Measurements from ENCODE around the gene SLC38A3. TPM values are rescaled to one million over a fixed set of nuclear protein-coding genes. Genes with fewer than 3 reads are reported as not detected.

The SLC38A3 gene
- total and polyA plus RNA-seq, 2 experiments from 2014 or later = 24.7 to 56.6 TPM

DNA sequence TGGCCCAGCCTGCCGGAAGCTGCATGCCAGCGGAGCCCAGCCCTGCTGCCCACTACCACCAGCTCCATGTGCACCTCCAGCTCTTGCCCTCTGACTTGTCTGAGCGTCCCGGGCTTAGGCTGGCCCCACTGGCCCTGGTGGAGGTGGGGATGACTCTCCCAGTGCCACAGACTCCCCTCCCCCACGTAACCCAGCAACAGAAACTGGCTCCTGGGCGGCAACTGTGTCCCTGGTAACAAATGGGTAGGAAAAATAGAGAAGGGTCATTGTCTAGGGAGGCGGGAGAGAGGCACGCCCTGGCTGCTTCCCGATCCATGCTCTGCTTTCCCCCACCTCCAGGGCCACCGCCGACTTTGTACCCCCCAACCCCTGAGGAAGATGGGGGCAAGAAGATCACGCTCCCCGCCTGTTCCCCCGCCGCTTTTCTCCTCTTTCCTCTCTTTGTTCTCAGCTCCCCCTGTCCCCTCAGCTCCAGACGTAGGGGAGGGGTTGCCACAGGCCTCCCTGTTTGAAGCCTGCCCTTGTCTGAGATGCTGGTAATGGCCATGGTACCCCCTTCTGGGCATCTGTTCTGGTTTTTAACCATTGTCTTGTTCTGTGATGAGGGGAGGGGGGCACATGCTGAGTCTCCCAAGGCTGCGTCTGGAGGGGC, 53.1 kb downstream of the SLC38A3 start:
- Histone ChIP-seq H3K27ac (no peak overlapping the region), H3K9me3 (ENCODE audit: low read depth) (no peaks in the 10 kb centered on the region), H3K79me2 (peaks cover 15% of the 10 kb centered on the region), H2AFZ (no peak overlapping the region), H3K9me2 (replicated peaks; ENCODE audit: insufficient read depth) (no peaks in the 10 kb centered on the region), H3K36me3 (replicated peaks; ENCODE audit: insufficient read depth, low read depth) (no peaks in the 10 kb centered on the region), H3K4me3 (no peak overlapping the region), H3K4me2 (no peak overlapping the region), H3K4me1 (ENCODE audit: insufficient read depth) (peaks cover 18% of the 10 kb centered on the region), H4K20me1 (ENCODE audit: insufficient read depth, poor library complexity, severe bottlenecking) (no peaks in the 10 kb centered on the region), H3K27me3 (no peaks in the 10 kb centered on the region)
- no peak for TF ChIP-seq EZH2 (IDR thresholded peaks at IDR 0.05; ENCODE audit: borderline replicate concordance)
- TF ChIP-seq, protein P1, sequence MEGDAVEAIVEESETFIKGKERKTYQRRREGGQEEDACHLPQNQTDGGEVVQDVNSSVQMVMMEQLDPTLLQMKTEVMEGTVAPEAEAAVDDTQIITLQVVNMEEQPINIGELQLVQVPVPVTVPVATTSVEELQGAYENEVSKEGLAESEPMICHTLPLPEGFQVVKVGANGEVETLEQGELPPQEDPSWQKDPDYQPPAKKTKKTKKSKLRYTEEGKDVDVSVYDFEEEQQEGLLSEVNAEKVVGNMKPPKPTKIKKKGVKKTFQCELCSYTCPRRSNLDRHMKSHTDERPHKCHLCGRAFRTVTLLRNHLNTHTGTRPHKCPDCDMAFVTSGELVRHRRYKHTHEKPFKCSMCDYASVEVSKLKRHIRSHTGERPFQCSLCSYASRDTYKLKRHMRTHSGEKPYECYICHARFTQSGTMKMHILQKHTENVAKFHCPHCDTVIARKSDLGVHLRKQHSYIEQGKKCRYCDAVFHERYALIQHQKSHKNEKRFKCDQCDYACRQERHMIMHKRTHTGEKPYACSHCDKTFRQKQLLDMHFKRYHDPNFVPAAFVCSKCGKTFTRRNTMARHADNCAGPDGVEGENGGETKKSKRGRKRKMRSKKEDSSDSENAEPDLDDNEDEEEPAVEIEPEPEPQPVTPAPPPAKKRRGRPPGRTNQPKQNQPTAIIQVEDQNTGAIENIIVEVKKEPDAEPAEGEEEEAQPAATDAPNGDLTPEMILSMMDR (IDR thresholded peaks at IDR 0.05; ENCODE audit: poor library complexity) = no peak
- no peak for TF ChIP-seq EZH2phosphoT487 (IDR thresholded peaks at IDR 0.05; ENCODE audit: low read depth, severe bottlenecking, unreplicated experiment)
- DNase-seq (ENCODE audit: low spot score) = no peak
- WGBS (ENCODE audit: low lambda C conversion rate, missing lambda C conversion rate) = 89% methylated on average over 15 of the region's 17 CpGs

DNA sequence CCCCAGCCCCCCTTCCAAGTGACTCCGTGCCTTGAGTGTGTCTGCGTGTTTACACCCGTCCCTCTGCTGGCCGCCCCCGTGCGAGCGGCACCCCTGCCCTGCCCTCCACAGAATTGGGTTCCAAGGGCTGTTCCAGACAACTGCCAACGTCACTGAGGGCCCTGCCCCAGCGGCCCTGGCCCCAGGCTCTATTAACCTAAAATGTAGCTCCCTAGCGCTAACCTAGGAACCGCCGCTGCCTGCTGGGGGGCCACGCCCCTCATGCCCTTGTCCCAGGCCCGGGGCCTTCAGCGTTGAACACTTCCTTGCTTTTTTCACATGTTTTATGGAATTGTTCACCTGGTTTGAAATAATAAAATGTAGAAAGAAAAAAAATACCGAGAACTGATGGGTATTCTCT, 53.9 kb downstream of the SLC38A3 start:
- Histone ChIP-seq H3K79me2 (peaks cover 12% of the 10 kb centered on the region), H3K4me3 (no peak overlapping the region), H2AFZ (no peak overlapping the region), H3K4me1 (ENCODE audit: insufficient read depth) (peaks cover 26% of the 10 kb centered on the region), H3K4me2 (no peak overlapping the region), H3K9me2 (replicated peaks; ENCODE audit: insufficient read depth) (no peaks in the 10 kb centered on the region), H3K36me3 (replicated peaks; ENCODE audit: insufficient read depth, low read depth) (no peaks in the 10 kb centered on the region), H3K27ac (peak overlapping the region; percentile 97), H3K9me3 (ENCODE audit: low read depth) (no peaks in the 10 kb centered on the region), H4K20me1 (ENCODE audit: insufficient read depth, poor library complexity, severe bottlenecking) (no peaks in the 10 kb centered on the region), H3K27me3 (no peaks in the 10 kb centered on the region)
- 92% methylated on average over 16 of the region's 16 CpGs for WGBS (ENCODE audit: low lambda C conversion rate, missing lambda C conversion rate)
- no peak for DNase-seq (ENCODE audit: low spot score)
- TF ChIP-seq, protein P1 (IDR thresholded peaks at IDR 0.05; ENCODE audit: poor library complexity) = no peak
- TF ChIP-seq EZH2phosphoT487 (IDR thresholded peaks at IDR 0.05; ENCODE audit: low read depth, severe bottlenecking, unreplicated experiment) (no peak), EZH2 (IDR thresholded peaks at IDR 0.05; ENCODE audit: borderline replicate concordance) (no peak)

DNA sequence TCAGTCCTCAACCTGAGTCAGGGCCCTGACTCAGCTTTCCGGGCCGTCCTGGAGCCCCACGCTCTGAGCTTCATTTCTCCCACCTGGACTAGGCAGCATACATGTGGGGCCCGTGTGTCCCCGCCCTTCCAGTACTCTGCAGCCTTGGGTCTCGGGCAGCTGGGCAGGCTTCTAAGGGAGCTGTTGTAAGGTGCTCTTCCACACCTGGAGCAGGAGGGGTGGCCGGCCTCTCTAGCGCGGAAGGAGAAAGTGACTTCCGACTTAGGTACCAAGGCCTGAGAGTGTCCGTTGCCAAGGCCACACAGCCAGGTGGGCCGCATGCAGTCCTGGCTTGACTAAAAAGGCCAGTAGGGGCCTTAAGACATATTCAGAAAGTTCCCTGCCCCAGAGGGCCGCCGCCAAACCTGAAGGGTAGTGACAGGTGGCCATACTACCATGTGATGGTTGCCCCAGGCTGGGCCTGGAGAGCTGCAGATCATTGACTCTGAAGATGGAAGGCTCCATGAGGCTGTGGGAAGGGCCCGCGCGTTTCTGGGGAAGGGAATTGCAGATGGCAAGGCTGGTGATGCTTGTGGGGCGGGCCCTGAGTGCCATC, 54.5 kb downstream of the SLC38A3 start:
- WGBS (ENCODE audit: low lambda C conversion rate, missing lambda C conversion rate) = 66% methylated on average over 18 of the region's 18 CpGs
- DNase-seq (ENCODE audit: low spot score) = no peak
- Histone ChIP-seq H3K4me2 (peak overlapping the region; percentile 78), H3K9me2 (replicated peaks; ENCODE audit: insufficient read depth) (no peaks in the 10 kb centered on the region), H3K79me2 (peaks cover 12% of the 10 kb centered on the region), H3K36me3 (replicated peaks; ENCODE audit: insufficient read depth, low read depth) (no peaks in the 10 kb centered on the region), H4K20me1 (ENCODE audit: insufficient read depth, poor library complexity, severe bottlenecking) (no peaks in the 10 kb centered on the region), H3K9me3 (ENCODE audit: low read depth) (no peaks in the 10 kb centered on the region), H2AFZ (no peak overlapping the region), H3K4me1 (ENCODE audit: insufficient read depth) (peaks cover 30% of the 10 kb centered on the region), H3K27ac (peak overlapping the region; percentile 97), H3K4me3 (no peak overlapping the region), H3K27me3 (no peaks in the 10 kb centered on the region)
- TF ChIP-seq, protein P1 (IDR thresholded peaks at IDR 0.05; ENCODE audit: poor library complexity) = no peak
- no peak for TF ChIP-seq EZH2phosphoT487 (IDR thresholded peaks at IDR 0.05; ENCODE audit: low read depth, severe bottlenecking, unreplicated experiment)
- no peak for TF ChIP-seq EZH2 (IDR thresholded peaks at IDR 0.05; ENCODE audit: borderline replicate concordance)

Data from hepatocyte (in vitro differentiated cells).